HEK293 (cell line): ENCODE results near the gene KIRREL1.

Experiments used
- CTCF ChIA-PET: fragments of 350-600 bp; formaldehyde crosslinking; extraction: SDS; loops from one replicate; lab custom pipeline; 2021; ENCODE audit warnings: antibody characterized with exemption; lab: Yijun Ruan, JAX
- POLR2A ChIA-PET: fragments of 300-600 bp; formaldehyde crosslinking; extraction: SDS; loops from one replicate; lab custom pipeline; 2020; ENCODE audit warnings: antibody characterized with exemption, inconsistent platforms; lab: Yijun Ruan, JAX
- H3K27ac ChIP-seq: fragments of 200-500 bp; sonication (Bioruptor generic); 2 replicates; pipeline ENCODE4 v1.5.1; 2014; ENCODE audit warnings: low read depth, low read length, control low read depth, inconsistent platforms; ENCODE audit errors: extremely low read depth
- H3K36me3 ChIP-seq, 2 experiments: fragments of 200-500 bp in 1 of 2; sonication (Bioruptor generic) in 1 of 2; 1 replicate in 1 of 2; 2 replicates in 1 of 2; pipeline ENCODE4 v1.5.1; 2014 to 2017; ENCODE audit warnings: inconsistent platforms in 2 of 2, low read length in 2 of 2; ENCODE audit not compliant: control insufficient read depth in 2 of 2, insufficient read depth in 1 of 2
- H3K4me1 ChIP-seq: fragments of 200-500 bp; sonication (Bioruptor generic); 2 replicates; pipeline ENCODE4 v1.5.1; 2014; ENCODE audit warnings: mild to moderate bottlenecking, low read length, inconsistent platforms; ENCODE audit not compliant: control insufficient read depth, insufficient read depth
- H3K4me3 ChIP-seq: 2 replicates; pipeline ENCODE4 v1.5.1; 2011; ENCODE audit warnings: low read depth, mild to moderate bottlenecking, control low read depth, low read length, moderate library complexity
- H3K9me3 ChIP-seq: fragments of 200-500 bp; sonication (Bioruptor generic); 2 replicates; pipeline ENCODE4 v1.5.1; 2014; ENCODE audit warnings: low read depth, low read length, inconsistent platforms; ENCODE audit not compliant: control insufficient read depth, insufficient read depth
- BCL6B ChIP-seq: fragments of 450-650 bp; formaldehyde crosslinking; IDR thresholded peaks from 2 replicates; pipeline ENCODE4 v1.5.1; 2017; ENCODE audit warnings: missing biosample characterization, missing genetic modification characterization
- PATZ1 ChIP-seq: fragments of 450-650 bp; formaldehyde crosslinking; IDR thresholded peaks from 2 replicates; pipeline ENCODE4 v1.5.1; 2016; ENCODE audit warnings: missing biosample characterization, missing genetic modification characterization
- PRDM1 ChIP-seq: fragments of 450-650 bp; formaldehyde crosslinking; IDR thresholded peaks from 2 replicates; pipeline ENCODE4; 2016; ENCODE audit warnings: missing biosample characterization, missing genetic modification characterization
- REST ChIP-seq: fragments of 450-650 bp; formaldehyde crosslinking; IDR thresholded peaks from 2 replicates; pipeline ENCODE4 v1.5.1; 2016; ENCODE audit warnings: missing biosample characterization, missing genetic modification characterization
- ZBTB26 ChIP-seq: fragments of 450-650 bp; formaldehyde crosslinking; optimal IDR thresholded peaks from 2 replicates; pipeline ENCODE3; 2016; ENCODE audit warnings: missing biosample characterization, mild to moderate bottlenecking, missing genetic modification characterization
- ZNF169 ChIP-seq: fragments of 450-650 bp; formaldehyde crosslinking; IDR thresholded peaks from 2 replicates; pipeline ENCODE4 v1.5.1; 2016; ENCODE audit warnings: missing biosample characterization, missing genetic modification characterization
- ZNF350 ChIP-seq: fragments of 450-650 bp; formaldehyde crosslinking; IDR thresholded peaks from 2 replicates; pipeline ENCODE4 v1.5.0; 2017; ENCODE audit warnings: missing biosample characterization, mild to moderate bottlenecking, missing genetic modification characterization
- ZNF362 ChIP-seq: fragments of 450-650 bp; formaldehyde crosslinking; IDR thresholded peaks from 2 replicates; pipeline ENCODE4 v1.5.1; 2016; ENCODE audit warnings: missing biosample characterization, missing genetic modification characterization
- ZNF423 ChIP-seq: fragments of 450-650 bp; formaldehyde crosslinking; IDR thresholded peaks from 2 replicates; pipeline ENCODE4 v1.5.1; 2016; ENCODE audit warnings: missing biosample characterization, missing genetic modification characterization
- ZNF449 ChIP-seq: fragments of 450-650 bp; formaldehyde crosslinking; IDR thresholded peaks from 2 replicates; pipeline ENCODE4 v1.5.1; 2017; ENCODE audit warnings: missing biosample characterization, mild to moderate bottlenecking, missing genetic modification characterization, moderate library complexity
- ZNF558 ChIP-seq: fragments of 450-650 bp; formaldehyde crosslinking; IDR thresholded peaks from 2 replicates; pipeline ENCODE4 v1.5.1; 2016; ENCODE audit warnings: missing biosample characterization, missing genetic modification characterization
- ZNF621 ChIP-seq: fragments of 450-650 bp; formaldehyde crosslinking; IDR thresholded peaks from 2 replicates; pipeline ENCODE4 v1.5.1; 2017; ENCODE audit warnings: missing biosample characterization, missing genetic modification characterization

KIRREL1 gene

GRCh38 chr1:157958263-157958662 lies 35.2 kb upstream of the KIRREL1 start:
- ChIA-PET CTCF (interaction anchor here (0.6 to 18.5 kb wide), 6 partner anchors 11 to 548 kb away, joined by 3 to 805 read pairs (median 4); a partner anchor contains a TSS), POLR2A (no interaction called here)
- H3K4me1 ChIP-seq: no peaks in the 10 kb centered on the region
- no peaks in the 10 kb centered on the region for H3K9me3 ChIP-seq
- H3K36me3 ChIP-seq: no peaks in the 10 kb centered on the region
- H3K27ac ChIP-seq: no peak overlapping the region
- TF ChIP-seq ZNF423 (tag by site-specific recombination): no peak
- no peak for TF ChIP-seq PRDM1 (tag by site-specific recombination)
- TF ChIP-seq ZNF558 (tag by site-specific recombination): no peak
- TF ChIP-seq ZNF350 (tag by site-specific recombination): no peak
- no peak for TF ChIP-seq ZBTB26 (tag by site-specific recombination)
- no peak for TF ChIP-seq ZNF621 (tag by site-specific recombination)
- TF ChIP-seq BCL6B (tag by site-specific recombination): no peak
- no peak for TF ChIP-seq ZNF169
- TF ChIP-seq PATZ1 (tag by site-specific recombination): no peak
- no peak for TF ChIP-seq REST (tag by site-specific recombination)
- TF ChIP-seq ZNF362 (tag by site-specific recombination): no peak
- H3K4me3 ChIP-seq: no peak overlapping the region

- TF ChIP-seq ZNF449 (no peak), PRDM1 (tag by site-specific recombination) (peak; percentile 94)
- TF ChIP-seq, all 188 proteins: peak for 1
- CTCF ChIA-PET: interaction anchor here (0.6 to 18.5 kb wide), 6 partner anchors 10 to 161 kb away, joined by 3 to 805 read pairs (median 6); a partner anchor contains a TSS
- Histone ChIP-seq H3K9me3 (no peaks in the 10 kb centered on the region), H3K36me3 (no peaks in the 10 kb centered on the region), H3K4me3 (no peak overlapping the region), H3K4me1 (no peaks in the 10 kb centered on the region), H3K27ac (no peak overlapping the region)
- POLR2A ChIA-PET: no interaction called here
Measured at GRCh38 chr1:157959750-157960149, 33.7 kb upstream of the KIRREL1 start.
